Testis (tissue), 2 donors: ENCODE data around the gene TRAF2.

ENCODE experiments used
- POLR2A ChIP-seq: fragments of 450-650 bp; IDR thresholded peaks from one replicate; pipeline ENCODE4 v1.6.1; 2017; ENCODE audit warnings: antibody characterized with exemption, mild to moderate bottlenecking, moderate library complexity
- TF ChIP-seq, protein P1 (sequence below), 3 experiments: fragments of 450-650 bp in 2 of 3; fragments of 200-600 bp in 1 of 3; sonication (generic) in 1 of 3; IDR thresholded peaks; one replicate each; pipeline ENCODE4 v1.5.1; 2016 to 2019; ENCODE audit warnings: antibody characterized with exemption in 3 of 3, mild to moderate bottlenecking in 2 of 3, moderate library complexity in 1 of 3

DNA sequence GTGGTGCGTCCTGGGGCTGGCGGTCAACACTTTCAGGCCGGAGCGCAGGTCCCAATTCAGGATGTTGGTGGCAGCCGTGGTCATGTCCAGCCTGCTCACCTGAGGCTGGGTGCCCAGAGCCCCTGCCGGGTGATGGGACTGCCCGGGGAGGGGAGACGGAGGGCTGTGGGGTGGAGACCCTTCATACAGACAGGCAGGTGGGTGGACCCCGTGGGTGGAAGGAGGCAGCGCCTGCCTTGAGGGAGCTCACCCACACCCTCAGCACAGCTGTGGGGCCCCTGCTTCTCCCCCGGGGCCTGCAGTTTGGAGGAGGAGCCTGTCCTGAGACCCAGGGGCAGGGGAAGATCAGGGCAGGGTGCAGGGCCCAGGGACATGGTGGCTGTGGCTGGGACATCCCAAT is 84.0 kb downstream of the TRAF2 start:
- TF ChIP-seq, protein P1, sequence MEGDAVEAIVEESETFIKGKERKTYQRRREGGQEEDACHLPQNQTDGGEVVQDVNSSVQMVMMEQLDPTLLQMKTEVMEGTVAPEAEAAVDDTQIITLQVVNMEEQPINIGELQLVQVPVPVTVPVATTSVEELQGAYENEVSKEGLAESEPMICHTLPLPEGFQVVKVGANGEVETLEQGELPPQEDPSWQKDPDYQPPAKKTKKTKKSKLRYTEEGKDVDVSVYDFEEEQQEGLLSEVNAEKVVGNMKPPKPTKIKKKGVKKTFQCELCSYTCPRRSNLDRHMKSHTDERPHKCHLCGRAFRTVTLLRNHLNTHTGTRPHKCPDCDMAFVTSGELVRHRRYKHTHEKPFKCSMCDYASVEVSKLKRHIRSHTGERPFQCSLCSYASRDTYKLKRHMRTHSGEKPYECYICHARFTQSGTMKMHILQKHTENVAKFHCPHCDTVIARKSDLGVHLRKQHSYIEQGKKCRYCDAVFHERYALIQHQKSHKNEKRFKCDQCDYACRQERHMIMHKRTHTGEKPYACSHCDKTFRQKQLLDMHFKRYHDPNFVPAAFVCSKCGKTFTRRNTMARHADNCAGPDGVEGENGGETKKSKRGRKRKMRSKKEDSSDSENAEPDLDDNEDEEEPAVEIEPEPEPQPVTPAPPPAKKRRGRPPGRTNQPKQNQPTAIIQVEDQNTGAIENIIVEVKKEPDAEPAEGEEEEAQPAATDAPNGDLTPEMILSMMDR (IDR thresholded peaks at IDR 0.05), result no peak
- TF ChIP-seq POLR2A, result no peak
